HepG2 (cell line): Measurements from ENCODE around the gene RIPPLY2. TPM values are rescaled to one million over a fixed set of nuclear protein-coding genes. Genes with fewer than 3 reads are reported as not detected.

Experiments used
- DPF2 ChIP-seq: sonication (generic); formaldehyde crosslinking; IDR thresholded peaks from 2 replicates; pipeline ENCODE4 v1.4.0; 2020; ENCODE audit warnings: mild to moderate bottlenecking, low read depth, missing genetic modification reagents, borderline replicate concordance
- HNF4G ChIP-seq, 2 experiments: sonication (generic) in 1 of 2; formaldehyde crosslinking in 1 of 2; IDR thresholded peaks; 2 replicates each; pipeline versions ENCODE4 v1.4.0 to v1.6.1; 2011 to 2020; ENCODE audit warnings: borderline replicate concordance in 2 of 2, low read depth in 2 of 2, mild to moderate bottlenecking in 2 of 2, low read length in 1 of 2, missing genetic modification reagents in 1 of 2, moderate library complexity in 1 of 2
- HOXA5 ChIP-seq: sonication (generic); formaldehyde crosslinking; IDR thresholded peaks from 2 replicates; pipeline ENCODE4 v1.4.0; 2020; ENCODE audit warnings: missing genetic modification reagents
- KDM1A ChIP-seq: IDR thresholded peaks from 2 replicates; pipeline ENCODE4 v1.6.1; 2016; ENCODE audit warnings: missing compliant biosample characterization
- KDM4B ChIP-seq: sonication (generic); formaldehyde crosslinking; IDR thresholded peaks from 2 replicates; pipeline ENCODE4 v1.4.0; 2020; ENCODE audit warnings: missing genetic modification reagents
- MBNL3 ChIP-seq: fragments of 250-450 bp; sonication (Bioruptor Pico); conservative IDR thresholded peaks from 2 replicates; pipeline ENCODE4 v1.8.0; 2022; ENCODE audit warnings: mild to moderate bottlenecking, inconsistent platforms
- NFAT5 ChIP-seq: sonication (generic); formaldehyde crosslinking; IDR thresholded peaks from 2 replicates; pipeline ENCODE4 v1.4.0; 2020; ENCODE audit warnings: missing genetic modification reagents
- SAP130 ChIP-seq: IDR thresholded peaks from 2 replicates; pipeline ENCODE4 v1.6.1; 2016; ENCODE audit warnings: low read depth
- SP5 ChIP-seq: IDR thresholded peaks from 2 replicates; pipeline ENCODE4 v1.6.1; 2016; ENCODE audit warnings: low read depth, borderline replicate concordance
- STAG1 ChIP-seq: sonication (generic); formaldehyde crosslinking; IDR thresholded peaks from 2 replicates; pipeline ENCODE4 v1.4.0; 2020; ENCODE audit warnings: missing genetic modification reagents
- ZNF207 ChIP-seq: fragments of 450-650 bp; IDR thresholded peaks from 2 replicates; pipeline ENCODE4 v1.6.1; 2016; ENCODE audit warnings: antibody characterized with exemption, borderline replicate concordance
- ZNF230 ChIP-seq: sonication (generic); formaldehyde crosslinking; IDR thresholded peaks from 2 replicates; pipeline ENCODE4 v1.4.0; 2020; ENCODE audit warnings: mild to moderate bottlenecking, missing genetic modification reagents
- ZNF367 ChIP-seq: sonication (generic); formaldehyde crosslinking; IDR thresholded peaks from 2 replicates; pipeline ENCODE4 v1.4.0; 2020; ENCODE audit warnings: missing genetic modification reagents, borderline replicate concordance
- ZNF501 ChIP-seq: sonication (generic); formaldehyde crosslinking; IDR thresholded peaks from 2 replicates; pipeline ENCODE4 v1.5.1; 2020; ENCODE audit warnings: mild to moderate bottlenecking, moderate library complexity, missing genetic modification reagents
- ZNF589 ChIP-seq: sonication (generic); formaldehyde crosslinking; conservative IDR thresholded peaks from 2 replicates; pipeline ENCODE4 v1.8.0; 2022; ENCODE audit warnings: mild to moderate bottlenecking, moderate library complexity, missing genetic modification reagents
- ZNF629 ChIP-seq: sonication (generic); formaldehyde crosslinking; conservative IDR thresholded peaks from 2 replicates; pipeline ENCODE4 v1.5.0; 2020; ENCODE audit warnings: missing genetic modification reagents
- ZNF674 ChIP-seq: sonication (generic); formaldehyde crosslinking; IDR thresholded peaks from 2 replicates; pipeline ENCODE4 v1.5.0; 2020; ENCODE audit warnings: low read depth, mild to moderate bottlenecking, missing genetic modification reagents
- ZNF740 ChIP-seq: sonication (generic); formaldehyde crosslinking; IDR thresholded peaks from 2 replicates; pipeline ENCODE4 v1.4.0; 2020; ENCODE audit warnings: missing genetic modification reagents
- ZNF749 ChIP-seq: sonication (generic); formaldehyde crosslinking; IDR thresholded peaks from 2 replicates; pipeline ENCODE4 v1.8.0; 2022; ENCODE audit warnings: mild to moderate bottlenecking, missing genetic modification reagents, moderate library complexity, borderline replicate concordance
- polyA plus RNA-seq, 8 experiments: library from polyadenylated mRNA; depleted of rRNA in 3 of 8; stranded (reverse) in 7 of 8; unstranded in 1 of 8; fragments of >200 nt; fragmentation: Illumina TruSeq in 4 of 8; extraction: Trizol in 4 of 8; gene quantifications; 2 replicates each; pipeline versions ENCODE4 v1.2.1 to v1.2.3, GENCODE V29; 2011 to 2016; ENCODE audit warnings: low read depth in 4 of 8, missing spikeins in 1 of 8, mixed read lengths in 1 of 8; ENCODE audit not compliant: insufficient read depth in 1 of 8
- total RNA-seq, 5 experiments: library from RNA; depleted of rRNA; stranded (reverse); fragments of >200 nt; fragmentation: Illumina TruSeq; extraction: Trizol; gene quantifications; 2 replicates each; pipeline ENCODE4 v1.2.3, GENCODE V29; 2016; ENCODE audit warnings: low read depth in 1 of 5
- TF ChIP-seq, protein P1 (sequence below): sonication (generic); formaldehyde crosslinking; IDR thresholded peaks from 2 replicates; pipeline ENCODE4 v1.5.1; 2020; ENCODE audit warnings: mild to moderate bottlenecking, missing genetic modification reagents, borderline replicate concordance

The RIPPLY2 gene
- total and polyA plus RNA-seq, 2 of the 13 experiments (the other 11 are each of a cell fraction or from before 2014, with no cell fraction given) = not detected

GRCh38 chr6:83859410-83860358, 6.5 kb downstream of the RIPPLY2 start, which contains the start of gene CYB5R4 (continued):
- TF ChIP-seq, protein P1, sequence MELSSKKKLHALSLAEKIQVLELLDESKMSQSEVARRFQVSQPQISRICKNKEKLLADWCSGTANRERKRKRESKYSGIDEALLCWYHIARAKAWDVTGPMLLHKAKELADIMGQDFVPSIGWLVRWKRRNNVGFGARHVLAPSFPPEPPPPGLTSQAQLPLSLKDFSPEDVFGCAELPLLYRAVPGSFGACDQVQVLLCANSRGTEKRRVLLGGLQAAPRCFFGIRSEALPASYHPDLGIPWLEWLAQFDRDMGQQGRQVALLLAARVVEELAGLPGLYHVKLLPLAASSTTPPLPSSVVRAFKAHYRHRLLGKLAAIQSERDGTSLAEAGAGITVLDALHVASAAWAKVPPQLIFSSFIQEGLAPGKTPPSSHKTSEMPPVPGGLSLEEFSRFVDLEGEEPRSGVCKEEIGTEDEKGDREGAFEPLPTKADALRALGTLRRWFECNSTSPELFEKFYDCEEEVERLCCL (CRISPR knock-in tag) = peak; percentile 90
- TF ChIP-seq ZNF230 (CRISPR knock-in tag) = no peak
- TF ChIP-seq ZNF629 (CRISPR knock-in tag) = peak; percentile 31; the same call in 1 of the 2 replicates
- TF ChIP-seq HNF4G (IDR thresholded peaks at IDR 0.05; ENCODE audit: borderline replicate concordance, low read depth, low read length) = no peak
- no peak for TF ChIP-seq HNF4G (CRISPR knock-in tag; IDR thresholded peaks at IDR 0.05; ENCODE audit: borderline replicate concordance, low read depth)
- TF ChIP-seq HOXA5 (CRISPR knock-in tag) = peak; percentile 98
- peak; percentile 92 for TF ChIP-seq ZNF589
- peak; percentile 82 for TF ChIP-seq KDM1A
- TF ChIP-seq ZNF367 = 0 out of 2 replicates have a peak, but pooled peaks have one; percentile 64
- TF ChIP-seq KDM4B (CRISPR knock-in tag) = peak; percentile 97
- TF ChIP-seq DPF2 (CRISPR knock-in tag) = no peak
- TF ChIP-seq ZNF501 (CRISPR knock-in tag) = peak; percentile 96
- peak; percentile 76; the same call in 1 of the 2 replicates for TF ChIP-seq ZNF740 (CRISPR knock-in tag)
- no peak for TF ChIP-seq STAG1 (CRISPR knock-in tag)
- no peak for TF ChIP-seq MBNL3 (CRISPR knock-in tag)
- TF ChIP-seq NFAT5 (CRISPR knock-in tag) = peak; percentile 97; the same call in 1 of the 2 replicates
- peak; percentile 36; the same call in 1 of the 2 replicates for TF ChIP-seq SP5
- TF ChIP-seq ZNF749 = 0 out of 2 replicates have a peak, but pooled peaks have one; percentile 88
- peak; percentile 98 for TF ChIP-seq SAP130
- no peak for TF ChIP-seq ZNF207
- no peak for TF ChIP-seq ZNF674 (CRISPR knock-in tag)
